Measurements from ENCODE around the gene NSF.
"Not testable (repeated sequence)": the region's sequence is repeated elsewhere in the genome, so short reads cannot be mapped to it uniquely, and the experiment has no call there.

The NSF gene

GRCh38 chr17:46624726-46625125 is 34.3 kb downstream of the NSF start:
- not testable (repeated sequence) for H3K79me2 ChIP-seq (ENCODE audit: low read length)

GRCh38 chr17:46627452-46627851 is 37.0 kb downstream of the NSF start:
- not testable (repeated sequence) for H3K27me3 ChIP-seq (ENCODE audit: low read depth, low read length); H3K4me2 ChIP-seq (ENCODE audit: low read length); H3K36me3 ChIP-seq (replicated peaks; ENCODE audit: low read depth, low read length); H2AFZ ChIP-seq (ENCODE audit: low read depth, low read length); H4K20me1 ChIP-seq (ENCODE audit: insufficient read depth, low read length); H3K4me3 ChIP-seq (ENCODE audit: low read length); H3K9me3 ChIP-seq (ENCODE audit: insufficient read depth, low read length); H3K9ac ChIP-seq (ENCODE audit: low read length); H3K27ac ChIP-seq (ENCODE audit: low read length); H3K79me2 ChIP-seq (ENCODE audit: low read length); H3K4me1 ChIP-seq (ENCODE audit: low read length)

More at GRCh38 chr17:46624726-46625125, 34.3 kb downstream of the NSF start:
- H3K27ac ChIP-seq (ENCODE audit: low read length); H3K4me3 ChIP-seq (ENCODE audit: low read length); H3K36me3 ChIP-seq (replicated peaks; ENCODE audit: low read depth, low read length); H3K9ac ChIP-seq (ENCODE audit: low read length); H3K27me3 ChIP-seq (ENCODE audit: low read depth, low read length); H2AFZ ChIP-seq (ENCODE audit: low read depth, low read length); H3K4me1 ChIP-seq (ENCODE audit: low read length); H4K20me1 ChIP-seq (ENCODE audit: insufficient read depth, low read length); H3K4me2 ChIP-seq (ENCODE audit: low read length); H3K9me3 ChIP-seq (ENCODE audit: insufficient read depth, low read length): not testable (repeated sequence)

DNA sequence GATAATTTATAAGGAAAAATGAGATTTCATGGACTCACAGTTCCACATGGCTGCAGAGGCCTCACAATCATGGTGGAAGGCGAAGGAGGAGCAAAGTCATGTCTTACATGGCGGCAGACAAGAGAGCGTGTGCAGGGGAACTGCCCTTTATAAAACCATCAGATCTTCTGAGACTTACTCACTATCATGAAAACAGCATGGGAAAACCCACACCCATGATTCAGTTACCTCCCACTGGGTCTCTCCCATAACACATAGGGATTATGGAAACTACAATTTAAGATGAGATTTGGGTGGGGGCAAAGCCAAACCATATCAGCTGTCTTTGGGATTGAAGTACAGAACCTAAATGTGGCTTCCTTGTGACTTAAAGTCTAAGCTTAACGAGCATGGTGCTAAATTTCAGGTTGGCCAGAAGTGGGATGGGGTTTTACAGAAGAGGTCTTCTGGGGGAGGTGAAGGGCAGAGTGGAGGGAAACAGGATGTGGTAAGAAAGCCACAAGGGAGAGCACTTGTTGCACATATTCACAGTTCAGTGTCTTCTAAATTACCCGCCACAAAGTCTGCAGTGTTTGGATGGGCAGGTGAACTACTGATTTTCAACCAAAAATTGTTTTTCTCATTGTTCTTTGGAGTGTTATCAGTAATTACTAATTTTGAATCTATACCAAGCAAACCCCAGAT is 38.4 kb downstream of the NSF start:
- not testable (repeated sequence) for H2AFZ ChIP-seq (ENCODE audit: low read depth, low read length); H3K27ac ChIP-seq (ENCODE audit: low read length); H3K4me1 ChIP-seq (ENCODE audit: low read length); H3K4me2 ChIP-seq (ENCODE audit: low read length); H3K27me3 ChIP-seq (ENCODE audit: low read depth, low read length); H3K9me3 ChIP-seq (ENCODE audit: insufficient read depth, low read length); H3K9ac ChIP-seq (ENCODE audit: low read length); H3K36me3 ChIP-seq (replicated peaks; ENCODE audit: low read depth, low read length); H3K79me2 ChIP-seq (ENCODE audit: low read length); H4K20me1 ChIP-seq (ENCODE audit: insufficient read depth, low read length); H3K4me3 ChIP-seq (ENCODE audit: low read length)

DNA sequence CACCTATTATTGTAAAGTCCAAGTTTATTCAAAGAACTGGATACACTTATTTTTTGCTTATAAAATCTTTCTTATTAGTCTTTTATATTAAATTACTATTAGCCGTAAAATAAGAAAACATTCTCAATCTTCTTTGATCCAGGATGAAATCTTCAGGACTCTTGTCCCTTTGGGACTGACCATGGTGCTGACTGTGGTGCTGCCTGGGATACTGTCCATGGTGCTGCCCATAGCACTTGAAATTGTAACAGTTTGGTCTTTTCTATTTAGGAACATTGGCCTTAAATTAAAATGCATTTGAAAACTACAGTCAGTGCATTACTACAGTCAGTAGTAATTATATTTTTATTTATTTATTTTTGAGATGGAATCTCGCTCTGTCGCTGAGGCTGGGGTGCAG is 41.7 kb downstream of the NSF start:
- H3K36me3 ChIP-seq (replicated peaks; ENCODE audit: low read depth, low read length); H4K20me1 ChIP-seq (ENCODE audit: insufficient read depth, low read length); H3K4me2 ChIP-seq (ENCODE audit: low read length); H3K4me3 ChIP-seq (ENCODE audit: low read length); H3K9ac ChIP-seq (ENCODE audit: low read length); H3K27ac ChIP-seq (ENCODE audit: low read length); H2AFZ ChIP-seq (ENCODE audit: low read depth, low read length); H3K4me1 ChIP-seq (ENCODE audit: low read length); H3K79me2 ChIP-seq (ENCODE audit: low read length); H3K9me3 ChIP-seq (ENCODE audit: insufficient read depth, low read length); H3K27me3 ChIP-seq (ENCODE audit: low read depth, low read length): not testable (repeated sequence)

GRCh38 chr17:46634844-46635243 is 44.4 kb downstream of the NSF start:
- not testable (repeated sequence) for H3K79me2 ChIP-seq (ENCODE audit: low read length); H3K9me3 ChIP-seq (ENCODE audit: insufficient read depth, low read length)

GRCh38 chr17:46641861-46642656 is 51.6 kb downstream of the NSF start:
- not testable (repeated sequence) for H3K79me2 ChIP-seq (ENCODE audit: low read length); H3K9me3 ChIP-seq (ENCODE audit: insufficient read depth, low read length); H3K36me3 ChIP-seq (replicated peaks; ENCODE audit: low read depth, low read length); H4K20me1 ChIP-seq (ENCODE audit: insufficient read depth, low read length); H3K4me3 ChIP-seq (ENCODE audit: low read length); H3K27ac ChIP-seq (ENCODE audit: low read length); H3K9ac ChIP-seq (ENCODE audit: low read length); H3K27me3 ChIP-seq (ENCODE audit: low read depth, low read length); H2AFZ ChIP-seq (ENCODE audit: low read depth, low read length); H3K4me1 ChIP-seq (ENCODE audit: low read length); H3K4me2 ChIP-seq (ENCODE audit: low read length)

More at GRCh38 chr17:46634844-46635243, 44.4 kb downstream of the NSF start:
- not testable (repeated sequence) for H2AFZ ChIP-seq (ENCODE audit: low read depth, low read length); H3K36me3 ChIP-seq (replicated peaks; ENCODE audit: low read depth, low read length); H3K4me3 ChIP-seq (ENCODE audit: low read length); H3K9ac ChIP-seq (ENCODE audit: low read length); H3K4me2 ChIP-seq (ENCODE audit: low read length); H3K27ac ChIP-seq (ENCODE audit: low read length); H3K27me3 ChIP-seq (ENCODE audit: low read depth, low read length); H3K4me1 ChIP-seq (ENCODE audit: low read length); H4K20me1 ChIP-seq (ENCODE audit: insufficient read depth, low read length)

GRCh38 chr17:46647251-46647650 is 56.8 kb downstream of the NSF start:
- not testable (repeated sequence) for H4K20me1 ChIP-seq (ENCODE audit: insufficient read depth, low read length); H3K79me2 ChIP-seq (ENCODE audit: low read length); H2AFZ ChIP-seq (ENCODE audit: low read depth, low read length); H3K9me3 ChIP-seq (ENCODE audit: insufficient read depth, low read length); H3K4me2 ChIP-seq (ENCODE audit: low read length); H3K4me1 ChIP-seq (ENCODE audit: low read length); H3K36me3 ChIP-seq (replicated peaks; ENCODE audit: low read depth, low read length); H3K27ac ChIP-seq (ENCODE audit: low read length); H3K27me3 ChIP-seq (ENCODE audit: low read depth, low read length); H3K4me3 ChIP-seq (ENCODE audit: low read length); H3K9ac ChIP-seq (ENCODE audit: low read length)

GRCh38 chr17:46647688-46648278 is 57.3 kb downstream of the NSF start:
- not testable (repeated sequence) for H3K4me2 ChIP-seq (ENCODE audit: low read length); H3K36me3 ChIP-seq (replicated peaks; ENCODE audit: low read depth, low read length); H2AFZ ChIP-seq (ENCODE audit: low read depth, low read length); H3K27me3 ChIP-seq (ENCODE audit: low read depth, low read length); H3K4me1 ChIP-seq (ENCODE audit: low read length); H3K27ac ChIP-seq (ENCODE audit: low read length); H3K4me3 ChIP-seq (ENCODE audit: low read length); H4K20me1 ChIP-seq (ENCODE audit: insufficient read depth, low read length); H3K79me2 ChIP-seq (ENCODE audit: low read length); H3K9me3 ChIP-seq (ENCODE audit: insufficient read depth, low read length); H3K9ac ChIP-seq (ENCODE audit: low read length)

DNA sequence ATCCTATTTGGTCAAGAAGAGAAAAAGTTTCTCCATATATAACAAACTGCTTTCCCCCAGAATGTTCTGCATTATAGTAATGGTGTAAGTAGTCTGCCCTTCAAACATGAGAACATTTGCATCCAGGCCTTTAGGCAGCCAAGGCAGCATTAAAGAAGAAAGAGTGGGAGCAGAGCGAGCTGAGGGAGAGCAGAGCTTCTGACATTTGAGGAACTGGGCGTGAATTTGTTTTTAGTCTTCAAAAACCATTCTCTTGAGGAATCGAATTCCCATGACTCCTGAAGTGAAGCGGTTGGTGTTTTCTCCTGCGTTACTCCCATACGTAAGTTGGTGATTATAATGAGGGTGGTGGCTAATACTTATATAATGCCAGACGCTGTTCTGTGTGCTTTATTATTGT is 58.8 kb downstream of the NSF start:
- H4K20me1 ChIP-seq (ENCODE audit: insufficient read depth, low read length); H3K9me3 ChIP-seq (ENCODE audit: insufficient read depth, low read length); H3K27me3 ChIP-seq (ENCODE audit: low read depth, low read length); H3K4me2 ChIP-seq (ENCODE audit: low read length); H3K4me3 ChIP-seq (ENCODE audit: low read length); H3K27ac ChIP-seq (ENCODE audit: low read length); H3K79me2 ChIP-seq (ENCODE audit: low read length); H3K9ac ChIP-seq (ENCODE audit: low read length); H3K36me3 ChIP-seq (replicated peaks; ENCODE audit: low read depth, low read length); H2AFZ ChIP-seq (ENCODE audit: low read depth, low read length); H3K4me1 ChIP-seq (ENCODE audit: low read length): not testable (repeated sequence)

Measured in OCI-LY3 (cell line).